GM18526 (cell line): ENCODE data around the gene PCYT2.

ENCODE experiments used
- POLR2A ChIP-seq: IDR thresholded peaks from 3 replicates; pipeline ENCODE4 v1.6.1; 2011; ENCODE audit not compliant: insufficient read length; ENCODE audit errors: extremely low read depth

Gene PCYT2

DNA sequence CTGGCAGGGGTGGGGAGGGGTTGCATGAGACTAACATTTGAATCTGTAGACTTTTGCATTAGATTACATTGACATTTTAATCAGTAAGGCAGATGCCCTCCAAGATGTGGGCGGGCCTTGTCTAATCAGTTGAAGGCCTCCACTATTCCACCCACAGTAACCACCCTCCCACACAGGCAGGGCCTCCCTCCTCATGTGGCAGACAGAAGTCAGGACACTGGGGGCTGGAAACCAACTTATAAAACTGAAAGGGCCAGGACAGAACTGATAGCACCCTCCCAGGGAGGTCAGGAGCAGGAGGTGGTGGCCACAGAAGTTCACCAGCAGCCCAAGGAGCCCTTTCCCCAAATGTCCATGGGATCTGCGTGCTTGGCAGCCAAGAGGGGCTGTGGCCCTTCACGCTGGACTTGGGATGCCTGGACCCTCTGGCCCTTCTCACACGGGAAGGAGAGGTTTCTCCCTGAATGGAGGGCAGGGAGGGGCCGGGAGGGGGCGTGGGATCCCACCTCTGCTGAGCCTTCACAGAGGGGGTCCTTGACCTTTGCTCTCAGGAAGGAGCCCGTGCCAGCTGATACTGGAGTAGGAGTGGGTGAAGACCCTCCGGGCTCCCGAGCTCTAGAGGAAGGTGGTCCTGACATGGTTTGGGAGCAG, 21.3 kb upstream of the PCYT2 start:
- no peak for TF ChIP-seq POLR2A

DNA sequence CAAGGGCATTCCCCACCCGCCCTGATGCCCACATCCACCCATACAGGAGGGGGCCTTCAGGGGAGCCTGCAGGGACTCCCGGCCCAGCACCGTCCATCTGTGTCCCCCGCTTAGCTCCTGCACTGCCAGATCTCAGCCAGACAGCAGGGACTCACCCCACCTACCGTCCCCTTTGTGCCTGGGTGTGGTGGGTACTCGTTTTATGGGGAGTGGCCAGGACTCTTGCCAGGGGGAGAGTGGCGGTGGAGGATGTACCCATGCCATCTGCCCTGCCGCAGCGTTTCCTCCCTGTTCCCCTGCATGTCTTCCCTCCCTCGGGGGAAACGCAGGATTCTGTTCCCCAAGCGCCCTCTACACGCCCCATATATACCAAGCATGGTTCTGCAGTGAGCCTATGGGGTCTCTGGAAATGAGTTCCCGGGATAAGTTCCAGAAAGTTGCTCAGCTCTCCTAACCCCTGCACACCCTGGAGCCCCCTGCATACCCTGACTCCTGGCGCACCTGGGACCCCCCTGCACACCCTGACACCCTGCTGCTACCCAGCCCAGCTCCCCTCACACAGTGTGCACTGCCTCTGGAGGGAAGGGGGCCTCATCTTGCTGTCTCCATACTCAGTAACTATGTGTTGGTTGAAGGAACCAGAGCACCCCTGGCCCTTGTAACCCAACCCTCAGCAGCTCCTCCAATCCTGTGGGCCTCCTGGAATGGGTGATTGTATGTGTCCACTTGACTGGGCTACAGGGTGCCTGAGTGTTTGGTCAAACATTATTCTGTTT, 20.5 kb upstream of the PCYT2 start:
- no peak for TF ChIP-seq POLR2A

DNA sequence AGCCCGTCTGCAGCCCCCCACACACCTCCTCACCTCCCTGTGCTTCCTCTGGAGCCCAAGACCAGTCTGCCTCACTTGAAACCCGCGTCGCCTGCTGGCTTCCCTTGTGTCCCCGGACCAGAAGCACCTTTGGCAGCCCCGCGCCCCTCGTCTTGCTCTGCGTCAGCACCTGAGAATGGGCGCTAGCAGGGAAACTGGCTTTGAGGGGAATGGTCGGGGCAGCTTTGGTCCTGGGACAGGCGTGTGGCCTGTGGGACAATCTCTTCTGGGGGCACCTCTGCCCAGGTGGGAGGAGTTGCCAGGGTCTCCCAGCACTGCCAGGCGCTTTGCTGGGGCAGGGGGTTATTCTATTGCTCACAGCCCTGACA, 20.0 kb upstream of the PCYT2 start:
- TF ChIP-seq POLR2A: no peak

DNA sequence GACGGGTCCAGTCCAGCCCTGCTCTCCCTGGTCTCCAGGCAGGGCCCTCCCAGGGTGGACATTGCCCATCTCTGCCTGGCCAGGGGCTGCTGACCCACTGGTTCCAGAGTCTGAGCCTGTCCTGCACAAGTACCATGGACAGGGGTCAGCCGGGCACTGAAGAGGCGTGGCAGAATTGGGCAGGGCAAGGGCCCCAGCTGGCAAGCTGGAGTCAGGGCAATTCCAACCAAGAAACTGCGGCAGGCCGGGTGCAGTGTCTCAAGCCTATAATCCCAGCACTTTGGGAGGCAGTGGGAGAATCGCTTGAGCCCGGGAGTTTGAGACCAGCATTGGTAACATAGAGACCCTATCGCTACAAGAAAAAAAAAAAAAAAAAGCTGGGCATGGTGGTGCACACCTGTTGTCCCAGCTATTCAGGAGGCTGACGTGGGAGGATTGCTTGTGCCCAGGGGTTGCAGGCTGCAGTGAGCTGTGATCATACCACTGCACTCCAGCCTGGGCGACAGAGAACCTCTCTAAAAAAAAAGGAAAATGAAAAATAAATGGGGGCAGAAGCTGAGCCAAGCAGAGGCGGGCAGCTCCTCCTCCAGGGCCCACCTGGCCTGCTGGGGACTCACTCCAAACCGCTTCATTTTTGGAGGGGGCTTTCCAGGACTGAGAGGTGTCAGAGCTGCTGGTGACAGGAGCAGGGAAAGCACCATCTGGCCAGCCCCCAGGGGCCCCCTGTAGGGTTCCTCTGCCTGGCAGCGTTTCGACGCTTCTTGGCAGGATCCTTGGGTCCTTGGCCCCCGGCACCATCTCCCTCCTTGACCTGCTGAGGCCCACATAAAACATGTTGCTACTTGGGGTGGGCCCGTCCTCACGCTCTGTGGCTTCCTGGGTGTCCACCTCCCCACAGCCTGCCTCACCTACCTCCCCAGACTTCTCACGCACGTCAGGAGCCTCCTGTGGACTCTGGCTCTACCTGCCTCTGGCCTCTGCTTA, 19.2 kb upstream of the PCYT2 start:
- no peak for TF ChIP-seq POLR2A

DNA sequence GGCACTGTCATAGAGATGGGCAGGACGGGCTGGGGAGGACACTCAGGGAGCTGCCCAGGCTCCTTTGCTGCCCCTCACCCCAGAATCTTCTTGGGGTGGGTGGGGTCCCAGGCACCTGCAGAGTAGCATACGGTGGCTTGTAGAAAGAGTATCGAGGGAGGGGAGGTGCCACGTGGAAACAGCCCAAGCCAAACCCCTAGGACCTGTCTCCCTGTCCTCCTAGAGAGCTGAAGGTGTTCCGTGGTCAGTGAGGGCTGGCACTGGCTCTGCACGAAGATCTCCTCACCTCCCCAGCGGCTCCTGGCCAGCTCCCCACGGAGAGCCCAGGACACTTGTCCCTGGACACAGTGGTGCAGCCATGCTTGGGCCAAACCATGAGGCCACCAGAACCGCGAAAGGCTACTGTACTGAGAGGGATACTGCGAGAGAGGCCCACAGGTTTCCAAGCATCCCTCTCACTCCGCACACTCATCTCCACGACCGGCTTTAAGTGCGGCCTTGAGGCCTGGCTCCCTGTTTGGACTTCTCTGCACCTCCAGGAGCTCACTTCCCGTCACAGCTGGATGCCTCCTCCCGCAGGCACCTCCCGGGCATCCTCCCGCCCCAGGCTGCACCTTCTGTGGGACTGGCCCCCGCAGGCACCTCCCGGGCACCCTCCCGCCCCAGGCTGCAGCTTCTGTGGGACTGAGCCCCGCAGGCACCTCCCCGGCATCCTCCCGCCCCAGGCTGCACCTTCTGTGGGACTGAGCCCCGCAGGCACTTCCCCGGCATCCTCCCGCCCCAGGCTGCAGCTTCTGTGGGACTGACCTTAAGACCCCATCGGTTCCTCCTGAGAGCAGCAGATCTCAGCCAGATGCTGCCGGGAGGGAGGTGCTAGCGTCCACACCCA, 18.3 kb upstream of the PCYT2 start:
- TF ChIP-seq POLR2A: no peak

DNA sequence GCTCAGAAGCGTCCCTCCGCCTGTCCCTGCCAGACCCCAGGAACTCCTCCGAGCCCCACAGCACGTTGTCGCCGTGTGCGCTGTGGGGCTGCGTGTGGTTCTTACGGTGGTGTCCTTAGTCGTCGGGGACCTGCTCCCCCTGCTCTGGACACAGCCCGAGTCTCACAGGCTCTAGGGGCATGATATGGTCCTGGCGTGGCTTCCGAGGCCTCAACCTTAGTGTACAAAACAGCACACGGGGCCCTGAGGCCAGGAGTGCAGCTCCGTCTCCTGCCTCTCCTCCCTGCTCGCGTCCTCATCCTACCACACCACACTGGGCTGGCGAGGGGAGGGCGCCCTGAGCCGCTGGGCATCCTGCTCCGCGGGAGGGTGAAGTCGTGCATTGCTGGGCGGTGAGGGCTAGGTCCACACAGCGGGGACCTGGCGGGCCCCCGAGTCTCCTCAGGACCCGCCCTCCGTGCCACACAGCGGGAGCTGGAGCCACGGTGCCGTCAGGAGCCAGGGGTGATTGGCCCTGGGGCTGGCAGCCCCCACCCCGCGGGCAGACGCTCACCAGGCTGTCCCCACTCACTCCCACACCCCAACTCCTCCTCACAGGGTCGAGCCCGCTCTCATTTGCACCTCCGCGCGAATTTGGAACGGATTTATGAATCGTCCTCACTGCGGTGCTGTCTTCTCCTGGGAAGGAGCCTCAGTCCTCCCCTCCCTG, 17.5 kb upstream of the PCYT2 start:
- TF ChIP-seq POLR2A: no peak

DNA sequence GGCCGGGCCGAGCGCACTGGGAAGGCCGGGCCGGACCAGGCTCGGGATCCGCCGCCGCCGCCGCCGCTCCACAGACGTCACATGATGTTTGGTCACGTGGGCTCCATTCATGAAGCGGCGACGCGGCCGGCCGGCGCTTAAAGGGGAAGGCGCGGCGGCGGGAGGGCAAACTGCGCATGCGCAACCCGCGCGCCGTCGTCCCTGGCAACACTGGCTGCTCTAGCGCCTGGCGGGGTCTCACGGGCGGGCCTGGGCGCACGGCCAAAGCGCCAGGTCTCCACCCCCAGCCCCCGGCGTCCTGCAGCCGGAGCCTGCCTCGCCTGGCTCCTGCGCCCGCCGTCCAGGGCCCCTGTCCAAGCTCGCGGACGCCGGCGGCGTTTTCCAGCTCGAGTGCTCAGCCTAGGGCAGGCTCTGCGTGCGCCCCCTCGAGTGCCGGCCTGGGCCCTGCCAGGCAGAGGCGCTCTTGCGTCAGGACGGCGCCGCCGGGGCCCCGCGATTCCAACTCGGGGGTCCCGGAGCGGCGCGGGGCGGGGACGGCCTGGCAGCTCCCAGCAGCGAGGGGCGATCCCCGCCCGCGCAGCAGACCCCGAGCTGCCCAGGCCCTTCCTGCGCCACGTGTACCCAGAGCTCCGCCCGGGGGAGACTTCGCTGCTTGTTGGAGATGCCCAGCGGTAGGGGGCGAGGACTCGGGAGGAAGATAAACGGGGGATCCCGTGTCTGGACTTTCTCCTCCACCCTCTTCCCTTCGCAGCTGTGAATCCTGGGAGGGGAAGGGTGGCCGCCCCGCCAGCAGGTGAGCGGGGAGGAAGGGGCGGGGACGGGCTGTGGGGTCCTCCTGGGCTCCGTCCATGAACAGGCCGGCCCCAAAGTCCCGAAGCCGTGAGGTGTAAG, 16.7 kb upstream of the PCYT2 start, which contains the start of gene MAFG:
Gene MAFG (minus strand): TSS at position 83 of the 891 bp plus-strand sequence. CDS start 4,550 bp downstream, outside the sequence.
- TF ChIP-seq POLR2A: peak; percentile 43

DNA sequence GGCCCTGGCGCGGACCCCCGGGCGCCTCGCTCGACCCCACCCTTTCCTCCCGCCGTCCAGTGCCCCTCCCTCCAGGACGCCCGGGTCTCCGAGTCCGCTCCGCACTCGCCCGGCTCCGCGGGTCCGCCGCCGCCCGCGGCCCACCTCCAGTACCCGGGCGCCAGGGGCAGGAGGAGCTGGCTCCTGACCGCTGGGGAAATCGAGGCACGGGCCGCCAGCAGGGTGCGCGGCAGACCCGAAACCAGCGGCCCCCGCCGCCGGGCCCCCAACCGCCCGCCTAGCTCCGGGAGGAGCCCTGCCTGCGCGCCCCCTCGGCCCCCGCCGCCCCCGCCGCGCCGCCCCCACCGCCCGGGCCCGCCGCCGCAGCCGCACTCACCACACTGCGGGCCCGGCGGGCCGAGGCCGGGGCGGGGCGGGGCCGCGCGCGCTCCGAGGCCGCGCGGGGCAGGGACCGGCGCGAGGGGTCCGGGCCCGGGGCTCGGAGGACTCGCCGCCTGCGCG, 16.0 kb upstream of the PCYT2 start:
- no peak for TF ChIP-seq POLR2A

DNA sequence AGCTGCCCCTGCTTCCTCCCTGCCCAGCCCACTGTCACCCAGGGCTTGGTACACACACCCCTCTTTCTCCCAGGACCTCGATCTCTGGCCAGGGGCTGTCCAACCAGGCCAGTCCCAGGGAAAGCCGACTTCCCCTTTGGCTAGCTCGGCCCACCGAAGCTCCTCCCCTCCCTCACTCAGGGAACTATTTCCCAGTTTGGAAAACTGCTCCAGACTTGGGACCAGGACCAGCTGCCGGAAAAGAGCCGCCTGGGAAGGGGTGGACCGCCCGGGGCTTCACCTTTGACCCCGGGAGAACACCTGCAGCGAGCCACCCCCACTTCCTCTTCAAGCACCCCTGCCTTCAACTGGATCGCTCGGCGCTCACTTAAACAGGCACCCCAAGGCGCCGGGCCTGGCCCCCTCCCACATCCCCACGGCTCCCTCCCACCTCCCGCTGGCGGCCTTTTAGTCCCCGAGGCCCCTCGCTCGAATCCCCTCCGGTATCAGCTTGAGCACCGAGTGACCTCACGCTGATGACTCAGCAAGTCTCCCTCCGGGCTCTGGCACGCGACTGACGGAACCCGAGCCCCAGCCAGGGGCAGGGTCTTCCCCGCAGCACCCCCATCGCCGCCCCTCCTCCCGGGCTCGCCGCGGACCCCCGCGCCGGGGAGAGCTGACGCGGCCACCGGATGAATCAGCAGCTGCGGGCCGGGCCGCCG, 15.4 kb upstream of the PCYT2 start:
- no peak for TF ChIP-seq POLR2A

DNA sequence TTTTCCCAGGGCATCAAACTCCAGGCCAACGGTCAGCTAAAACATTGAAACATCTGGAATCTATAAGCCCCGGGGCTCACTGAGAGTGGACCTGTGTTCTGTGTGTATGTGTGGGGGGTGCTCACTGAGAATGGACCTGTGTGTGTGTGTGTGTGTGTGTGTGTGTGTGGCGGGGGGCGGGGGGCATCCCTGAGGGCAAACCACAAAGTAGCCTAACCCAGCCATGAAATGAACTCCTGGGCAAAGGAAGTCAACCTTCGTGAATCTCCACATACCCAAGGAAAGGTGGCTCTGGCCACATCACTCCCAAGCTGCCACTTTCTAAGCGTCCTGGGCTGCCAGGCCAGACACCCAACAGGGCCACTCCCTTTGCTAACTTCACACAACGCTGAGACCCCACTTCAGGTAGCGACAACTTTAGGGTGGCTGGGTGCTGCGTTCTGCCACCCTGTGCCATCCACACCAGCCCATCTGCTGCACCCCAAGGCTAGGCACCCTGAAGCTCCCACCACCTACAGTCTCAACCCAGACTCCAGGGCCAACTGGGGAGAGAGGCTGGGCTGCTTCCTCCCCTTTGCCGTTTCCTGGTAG, 14.8 kb upstream of the PCYT2 start:
- no peak for TF ChIP-seq POLR2A

DNA sequence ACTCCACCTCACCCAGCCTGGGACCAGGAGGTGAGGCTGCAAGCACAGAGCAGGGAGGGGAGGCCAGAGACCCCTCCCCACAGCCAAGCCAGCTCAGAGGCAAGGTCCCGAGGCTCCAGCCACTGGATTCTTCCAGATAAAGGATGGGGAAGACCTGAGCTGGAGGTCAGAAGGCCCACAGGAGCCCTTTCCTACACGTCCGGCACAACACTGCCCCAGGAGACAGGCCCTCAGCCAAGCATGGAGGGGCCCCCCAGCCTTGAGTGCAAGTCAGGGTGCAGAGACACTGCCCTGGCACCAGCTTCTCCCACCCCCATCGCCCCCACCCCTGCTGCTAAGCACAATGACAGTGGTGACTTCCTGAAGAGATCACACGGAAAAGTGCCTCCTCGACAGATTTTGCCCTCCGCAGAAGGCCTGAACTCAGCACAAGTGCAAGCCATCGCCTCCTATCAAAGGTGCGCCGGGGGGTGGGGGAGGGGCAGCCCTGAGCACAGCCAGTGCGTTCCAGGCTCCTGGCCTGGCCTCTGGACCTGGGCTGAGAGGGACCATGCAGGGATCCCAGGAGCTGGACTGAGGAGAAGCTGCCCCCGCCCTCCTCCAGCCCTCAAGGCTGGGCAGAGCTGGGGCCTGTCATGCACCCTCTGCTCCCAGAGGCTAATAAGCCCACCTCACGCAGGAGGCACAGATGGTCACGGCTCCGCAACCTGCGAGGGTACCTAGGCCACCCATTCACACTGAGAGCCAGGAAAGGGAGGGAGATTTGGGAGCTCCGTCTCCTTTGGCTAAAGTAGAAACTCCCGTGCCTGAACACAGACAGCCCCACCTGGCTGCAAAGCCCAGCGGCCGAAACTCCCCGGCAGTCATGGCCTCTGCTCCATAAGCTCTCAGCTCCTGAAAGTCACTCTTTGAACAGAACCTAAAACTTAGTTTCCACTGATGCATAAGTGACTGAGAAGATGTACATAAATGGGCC, 13.6 kb upstream of the PCYT2 start:
- TF ChIP-seq POLR2A: no peak
